Neural cell (in vitro differentiated cells): ENCODE measurements around the gene ERBB4. TPM values are rescaled to one million over a fixed set of nuclear protein-coding genes. Genes with fewer than 3 reads are reported as not detected.

Source experiments
- H2AFZ ChIP-seq: fragments of 200-600, 300-800 bp; sonication (generic), shearing (Covaris generic); 2 replicates; pipeline ENCODE4 v1.6.0; 2014; ENCODE audit warnings: low read depth, mild to moderate bottlenecking, antibody characterized with exemption, low read length, moderate library complexity
- H3F3A ChIP-seq: fragments of 200-600 bp; shearing (Covaris generic); 2 replicates; pipeline ENCODE4 v1.6.1; 2016; ENCODE audit warnings: mild to moderate bottlenecking, moderate library complexity, mixed read lengths, antibody characterized with exemption, low read length; ENCODE audit not compliant: insufficient read depth, poor library complexity, severe bottlenecking
- H3K27ac ChIP-seq: fragments of 200-600, 300-800 bp; sonication (generic), shearing (Covaris generic); 2 replicates; pipeline ENCODE4 v1.5.1; 2014; ENCODE audit warnings: mild to moderate bottlenecking, low read length, moderate library complexity
- H3K27me3 ChIP-seq: fragments of 300-800, 200-600 bp; sonication (generic), shearing (Covaris generic); 2 replicates; pipeline ENCODE4 v1.6.0; 2014; ENCODE audit warnings: mild to moderate bottlenecking, low read depth, low read length, moderate library complexity; ENCODE audit not compliant: insufficient read depth
- H3K36me3 ChIP-seq: fragments of 300-800, 200-600 bp; sonication (generic), shearing (Covaris generic); 2 replicates; pipeline ENCODE4 v1.5.1; 2014; ENCODE audit warnings: mild to moderate bottlenecking, antibody characterized with exemption, low read length, moderate library complexity; ENCODE audit not compliant: insufficient read depth
- H3K4me2 ChIP-seq: fragments of 300-800, 200-600 bp; sonication (generic), shearing (Covaris generic); 2 replicates; pipeline ENCODE4 v1.6.0; 2014; ENCODE audit warnings: mild to moderate bottlenecking, low read length
- H3K4me3 ChIP-seq: fragments of 300-800, 200-600 bp; sonication (generic), shearing (Covaris generic); 2 replicates; pipeline ENCODE4 v1.5.1; 2014; ENCODE audit warnings: mild to moderate bottlenecking, low read length, moderate library complexity
- H3K79me2 ChIP-seq: fragments of 200-600 bp; shearing (Covaris generic); replicated peaks from 2 replicates; pipeline ENCODE4 v1.6.0; 2014; ENCODE audit warnings: mild to moderate bottlenecking, low read length, moderate library complexity; ENCODE audit not compliant: insufficient read depth
- H3K9ac ChIP-seq: fragments of 300-800, 200-600 bp; sonication (generic), shearing (Covaris generic); 2 replicates; pipeline ENCODE4 v1.6.1; 2016; ENCODE audit warnings: mild to moderate bottlenecking, low read length, mixed read lengths
- H3K9me2 ChIP-seq: fragments of 200-600 bp; shearing (Covaris generic); 2 replicates; pipeline ENCODE4 v1.6.1; 2016; ENCODE audit warnings: mild to moderate bottlenecking, low read length, mixed read lengths; ENCODE audit not compliant: insufficient read depth
- H3K9me3 ChIP-seq: fragments of 200-600, 300-800 bp; sonication (generic), shearing (Covaris generic); 2 replicates; pipeline ENCODE4 v1.6.1; 2016; ENCODE audit warnings: mild to moderate bottlenecking, mixed run types, low read length, moderate library complexity, mixed read lengths
- H4K20me1 ChIP-seq: fragments of 200-600 bp; shearing (Covaris generic); 2 replicates; pipeline ENCODE4 v1.6.1; 2016; ENCODE audit warnings: mild to moderate bottlenecking, mixed run types; ENCODE audit not compliant: insufficient read depth
- CTCF ChIP-seq: fragments of 450-650 bp; IDR thresholded peaks from 2 replicates; pipeline ENCODE4 v1.5.1; 2014; ENCODE audit warnings: antibody characterized with exemption, mild to moderate bottlenecking, moderate library complexity; ENCODE audit not compliant: poor library complexity, severe bottlenecking
- EP300 ChIP-seq: fragments of 450-650 bp; conservative IDR thresholded peaks from 2 replicates; pipeline ENCODE4 v1.6.1; 2014; ENCODE audit warnings: antibody characterized with exemption, mild to moderate bottlenecking, moderate library complexity; ENCODE audit not compliant: poor library complexity, severe bottlenecking
- EZH2 ChIP-seq: fragments of 200-600, 300-800 bp; shearing (Covaris generic), sonication (generic); IDR thresholded peaks from 2 replicates; pipeline ENCODE4 v1.6.1; 2014; ENCODE audit warnings: antibody characterized with exemption, low read length, borderline replicate concordance, mild to moderate bottlenecking; ENCODE audit not compliant: insufficient read depth, poor library complexity, severe bottlenecking
- MXI1 ChIP-seq: fragments of 450-650 bp; conservative IDR thresholded peaks from 2 replicates; pipeline ENCODE4 v1.6.1; 2014; ENCODE audit warnings: antibody characterized with exemption, mild to moderate bottlenecking; ENCODE audit not compliant: poor library complexity, severe bottlenecking
- POLR2AphosphoS5 ChIP-seq: IDR thresholded peaks from 2 replicates; pipeline ENCODE4 v1.6.1; 2012
- RAD21 ChIP-seq: fragments of 450-650 bp; conservative IDR thresholded peaks from 2 replicates; pipeline ENCODE4 v1.6.1; 2014; ENCODE audit warnings: antibody characterized with exemption, mild to moderate bottlenecking, moderate library complexity
- REST ChIP-seq: IDR thresholded peaks from 2 replicates; pipeline ENCODE4 v1.6.1; 2012; ENCODE audit warnings: borderline replicate concordance
- SMC3 ChIP-seq: fragments of 450-650 bp; conservative IDR thresholded peaks from 2 replicates; pipeline ENCODE4 v1.6.1; 2014; ENCODE audit warnings: antibody characterized with exemption, mild to moderate bottlenecking, moderate library complexity; ENCODE audit not compliant: poor library complexity
- TAF1 ChIP-seq: IDR thresholded peaks from 2 replicates; pipeline ENCODE4 v1.6.1; 2012; ENCODE audit warnings: low read depth
- polyA plus RNA-seq: library from polyadenylated mRNA; depleted of rRNA; stranded (reverse); fragments of >200 nt; gene quantifications from 2 replicates; pipeline ENCODE4 v1.2.3, GENCODE V29; 2014

Gene ERBB4
- polyA plus RNA-seq, 1 donor from 2014 or later, result 0.69 TPM

GRCh38 chr2:211361383-211361782 lies 1177.2 kb downstream of the ERBB4 start:
- Histone ChIP-seq H3K4me2 (no peak overlapping the region), H3K9me2 (no peaks in the 10 kb centered on the region)

DNA sequence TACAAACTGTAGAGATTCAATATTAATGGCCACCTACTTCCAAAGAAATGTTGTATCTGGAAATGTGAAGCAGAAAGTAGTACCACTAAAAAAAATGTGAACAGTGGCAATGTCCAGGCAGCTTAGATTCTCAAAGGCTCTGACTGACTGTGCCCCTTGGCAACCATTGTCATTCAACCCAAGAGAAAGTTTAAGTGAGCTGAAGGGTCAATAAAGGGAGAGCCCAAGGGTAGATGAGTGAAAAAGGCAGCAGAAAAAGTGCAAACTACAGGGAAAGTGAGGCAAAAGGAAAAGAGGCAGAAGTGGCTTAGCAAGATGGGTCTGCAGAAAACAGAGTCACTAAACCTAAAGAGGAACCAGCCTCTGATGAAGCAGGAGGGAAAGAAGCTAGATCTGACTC lies 1179.3 kb downstream of the ERBB4 start:
- Histone ChIP-seq H4K20me1 (no peaks in the 10 kb centered on the region), H3K9me3 (peaks cover 6% of the 10 kb centered on the region), H3K9ac (no peak overlapping the region), H3K27ac (no peak overlapping the region), H3K9me2 (no peaks in the 10 kb centered on the region), H3K27me3 (no peaks in the 10 kb centered on the region), H3K36me3 (no peaks in the 10 kb centered on the region), H2AFZ (no peak overlapping the region), H3K4me2 (no peak overlapping the region), H3K4me3 (no peak overlapping the region), H3F3A (no peaks in the 10 kb centered on the region), H3K79me2 (no peaks in the 10 kb centered on the region)
- TF ChIP-seq SMC3 (no peak), REST (no peak), CTCF (no peak), EP300 (no peak), RAD21 (no peak), TAF1 (no peak), POLR2AphosphoS5 (no peak), MXI1 (no peak), EZH2 (no peak)

More at GRCh38 chr2:211361383-211361782, 1177.2 kb downstream of the ERBB4 start:
- Histone ChIP-seq H3K9me3 (peaks cover 6% of the 10 kb centered on the region), H3K27me3 (no peaks in the 10 kb centered on the region), H4K20me1 (no peaks in the 10 kb centered on the region), H3F3A (no peaks in the 10 kb centered on the region), H3K4me3 (no peak overlapping the region), H3K27ac (no peak overlapping the region), H3K79me2 (no peaks in the 10 kb centered on the region), H2AFZ (no peak overlapping the region), H3K9ac (no peak overlapping the region), H3K36me3 (no peaks in the 10 kb centered on the region)
- TF ChIP-seq EP300, result no peak
- TF ChIP-seq MXI1, result no peak
- TF ChIP-seq EZH2, result no peak
- no peak for TF ChIP-seq TAF1
- no peak for TF ChIP-seq REST
